ENCODE measurements around the gene ARMC9. TPM values are rescaled to one million over a fixed set of nuclear protein-coding genes. Genes with fewer than 3 reads are reported as not detected.

ARMC9 gene
- total RNA-seq, 1 experiment from 2014 or later: 16.4 TPM

GRCh38 chr2:231186325-231186724 is 12.1 kb upstream of the ARMC9 start:
- Histone ChIP-seq H3K9me3 (ENCODE audit: control insufficient read depth in 1 of 2, insufficient read depth in 1 of 2, low read depth in 1 of 2, low read length in 2 of 2) (no peaks in the 10 kb centered on the region), H4K20me1 (ENCODE audit: insufficient read depth) (no peaks in the 10 kb centered on the region), H3K27me3 (ENCODE audit: insufficient read depth, low read length) (no peaks in the 10 kb centered on the region), H3K4me3 (replicated peaks in 1 of 2; ENCODE audit: low read depth in 1 of 2, low read length in 2 of 2) (no peak overlapping the region), H2AFZ (ENCODE audit: low read depth, low read length, poor library complexity, severe bottlenecking) (no peak overlapping the region), H3K9ac (ENCODE audit: low read length) (no peak overlapping the region), H3K36me3 (ENCODE audit: control insufficient read depth in 1 of 2, insufficient read depth in 2 of 2, low read length in 2 of 2) (no peaks in the 10 kb centered on the region), H3K4me2 (ENCODE audit: low read length) (no peak overlapping the region), H3K4me1 (ENCODE audit: control insufficient read depth in 1 of 2, insufficient read depth in 2 of 2, low read length in 2 of 2) (peaks cover 2 to 22% of the 10 kb centered on the region in 2 experiments; a peak in 3 of 4 replicates), H3K27ac (ENCODE audit: low read depth, low read length) (no peak overlapping the region), H3K79me2 (ENCODE audit: insufficient read depth, low read length) (no peaks in the 10 kb centered on the region), H3K9me2 (ENCODE audit: insufficient read depth) (no peaks in the 10 kb centered on the region)
- ChIA-PET POLR2A (no interaction called here), RAD21 (ENCODE audit: low non-redundant PET in 1 of 2, low total read pairs in 2 of 2, uncharacterized antibody in 2 of 2, unreplicated experiment in 2 of 2) (no interaction called here), CTCF (no interaction called here)
- no TSS peak for BruUV-seq (replicated peaks)
- TF ChIP-seq EZH2 (IDR thresholded peaks at IDR 0.05): no peak
- TF ChIP-seq ZNF274 (IDR thresholded peaks at IDR 0.05; ENCODE audit: low read depth, low read length): no peak
- TF ChIP-seq ATF3 (IDR thresholded peaks at IDR 0.05): no peak
- TF ChIP-seq EZH2phosphoT487 (IDR thresholded peaks at IDR 0.05; ENCODE audit: borderline replicate concordance): no peak
- no peak for TF ChIP-seq CEBPB (IDR thresholded peaks at IDR 0.05; ENCODE audit: low read depth)
- TF ChIP-seq FOSL1 (IDR thresholded peaks at IDR 0.05; ENCODE audit: low read depth): no peak
- TF ChIP-seq POLR2AphosphoS5 (IDR thresholded peaks at IDR 0.05; ENCODE audit: low read depth, low read length): no peak
- no peak for TF ChIP-seq RAD21 (IDR thresholded peaks at IDR 0.05; ENCODE audit: low read depth)
- TF ChIP-seq, protein P1, sequence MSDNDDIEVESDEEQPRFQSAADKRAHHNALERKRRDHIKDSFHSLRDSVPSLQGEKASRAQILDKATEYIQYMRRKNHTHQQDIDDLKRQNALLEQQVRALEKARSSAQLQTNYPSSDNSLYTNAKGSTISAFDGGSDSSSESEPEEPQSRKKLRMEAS (IDR thresholded peaks at IDR 0.05): no peak
- no peak for TF ChIP-seq CBX3 (IDR thresholded peaks at IDR 0.05; ENCODE audit: low read depth)
- TF ChIP-seq ZBTB33 (IDR thresholded peaks at IDR 0.05; ENCODE audit: extremely low read depth, insufficient replicate concordance, low read length): no peak
- no peak for TF ChIP-seq SRF (IDR thresholded peaks at IDR 0.05; ENCODE audit: low read depth)
- TF ChIP-seq YY1 (IDR thresholded peaks at IDR 0.05; ENCODE audit: extremely low read depth, insufficient replicate concordance, low read depth, low read length): no peak
- no peak for TF ChIP-seq ZFX (IDR thresholded peaks at IDR 0.05)
- ATAC-seq: no peak
- DNase-seq (ENCODE audit: low read depth, low spot score): no peak
- intact Hi-C loops (cut with micrococcal nuclease): no loop called here
